Dedifferentiated amniotic fluid mesenchymal stem cell (primary cell): Measurements from ENCODE around the gene GHR.

Experiments used
- DNase-seq: peaks from one replicate; pipeline ENCODE4 v3.0.0-alpha.2; 2016; ENCODE audit errors: extremely low spot score

The GHR gene

GRCh38 chr5:42604171-42604711 is 181.0 kb downstream of the GHR start:
- no peak for DNase-seq

GRCh38 chr5:42605490-42605889 is 182.3 kb downstream of the GHR start:
- DNase-seq, result no peak

GRCh38 chr5:42606464-42606869 is 183.2 kb downstream of the GHR start:
- no peak for DNase-seq

- DNase-seq, result no peak
Observed at GRCh38 chr5:42611437-42611836, 188.2 kb downstream of the GHR start.

- no peak for DNase-seq
Observed at GRCh38 chr5:42612750-42613366, 189.6 kb downstream of the GHR start.

- no peak for DNase-seq
Observed at GRCh38 chr5:42614509-42614908, 191.3 kb downstream of the GHR start.

GRCh38 chr5:42620579-42621216 is 197.5 kb downstream of the GHR start:
- no peak for DNase-seq

- DNase-seq, result no peak
Observed at GRCh38 chr5:42621242-42621641, 198.0 kb downstream of the GHR start.

- DNase-seq, result no peak
Observed at GRCh38 chr5:42621662-42622061, 198.4 kb downstream of the GHR start.

- no peak for DNase-seq
Observed at GRCh38 chr5:42624912-42625311, 201.7 kb downstream of the GHR start.

GRCh38 chr5:42626462-42626861 is 203.2 kb downstream of the GHR start:
- DNase-seq, result no peak

- no peak for DNase-seq
Observed at GRCh38 chr5:42628821-42629220, 205.6 kb downstream of the GHR start.

GRCh38 chr5:42629284-42629683 is 206.0 kb downstream of the GHR start:
- DNase-seq, result no peak

- DNase-seq, result no peak
Observed at GRCh38 chr5:42631241-42631640, 208.0 kb downstream of the GHR start.

GRCh38 chr5:42632354-42632900 is 209.2 kb downstream of the GHR start:
- DNase-seq, result no peak

- no peak for DNase-seq
Observed at GRCh38 chr5:42634575-42634974, 211.3 kb downstream of the GHR start.

- no peak for DNase-seq
Observed at GRCh38 chr5:42636425-42636824, 213.2 kb downstream of the GHR start.

- no peak for DNase-seq
Observed at GRCh38 chr5:42636946-42637345, 213.7 kb downstream of the GHR start.

GRCh38 chr5:42638972-42639371 is 215.7 kb downstream of the GHR start:
- DNase-seq, result no peak

GRCh38 chr5:42640835-42641234 is 217.6 kb downstream of the GHR start:
- no peak for DNase-seq

- DNase-seq, result no peak
Observed at GRCh38 chr5:42641336-42642005, 218.2 kb downstream of the GHR start.

GRCh38 chr5:42642006-42642405 is 218.8 kb downstream of the GHR start:
- no peak for DNase-seq

- DNase-seq, result no peak
Observed at GRCh38 chr5:42643360-42643759, 220.1 kb downstream of the GHR start.
